SU-DHL-6 (cell line): ENCODE data around the gene UBE2Q1.

Experiments
- CTCF ChIP-seq: fragments of 200-600 bp; sonication (generic); IDR thresholded peaks from one replicate; pipeline ENCODE4 v1.5.1; 2017; ENCODE audit warnings: antibody characterized with exemption, mild to moderate bottlenecking, low read length, moderate library complexity; ENCODE audit not compliant: insufficient read depth, poor library complexity, severe bottlenecking
- EZH2phosphoT487 ChIP-seq: fragments of 200-600 bp; sonication (generic), shearing (Covaris generic); conservative IDR thresholded peaks from 2 replicates; pipeline ENCODE4 v1.6.1; 2018; ENCODE audit warnings: mild to moderate bottlenecking, antibody characterized with exemption, low read length, moderate library complexity, mixed read lengths

- TF ChIP-seq CTCF (no peak), EZH2phosphoT487 (no peak)
These were observed 31.3 kb upstream of the UBE2Q1 start for GRCh38 chr1:154589780-154590179.
